MCF 10A (cell line): ENCODE results near the gene CLSTN2. TPM values are rescaled to one million over a fixed set of nuclear protein-coding genes. Genes with fewer than 3 reads are reported as not detected.

Experiments used
- BruUV-seq: library from RNA; stranded (reverse); fragments of 400-500 nt; replicated peaks from 2 replicates; lab custom pipeline; 2021; lab: Mats Ljungman, UMichigan
- CTCF ChIA-PET: fragments of 300-600 bp; sonication (Branson Sonifier 250); formaldehyde crosslinking; extraction: SDS; loops from one replicate; lab custom pipeline; 2021; ENCODE audit warnings: antibody characterized with exemption, inconsistent platforms; lab: Yijun Ruan, JAX
- POLR2A ChIA-PET: fragments of 300-600, 350-650 bp; sonication (Branson Sonifier 250); formaldehyde crosslinking; extraction: SDS; loops from one replicate; lab custom pipeline; 2020; ENCODE audit warnings: antibody characterized with exemption, inconsistent platforms; lab: Yijun Ruan, JAX
- DNase-seq: peaks from one replicate; pipeline ENCODE4 v3.0.0-alpha.2; 2018; ENCODE audit not compliant: unreplicated experiment
- H3K27ac Mint-ChIP-seq: one replicate; pipeline ENCODE4 v1.8.0; 2022; ENCODE audit warnings: mild to moderate bottlenecking, low read depth, mixed read lengths; ENCODE audit not compliant: unreplicated experiment
- H3K27me3 Mint-ChIP-seq: one replicate; pipeline ENCODE4 v1.8.0; 2022; ENCODE audit warnings: mixed read lengths; ENCODE audit not compliant: insufficient read depth, unreplicated experiment
- H3K36me3 Mint-ChIP-seq: one replicate; pipeline ENCODE4 v1.8.0; 2022; ENCODE audit warnings: mild to moderate bottlenecking, moderate library complexity, mixed read lengths; ENCODE audit not compliant: insufficient read depth, unreplicated experiment
- H3K4me1 Mint-ChIP-seq: one replicate; pipeline ENCODE4 v1.8.0; 2022; ENCODE audit warnings: mixed read lengths; ENCODE audit not compliant: insufficient read depth, unreplicated experiment
- H3K4me3 Mint-ChIP-seq: one replicate; pipeline ENCODE4 v1.8.0; 2022; ENCODE audit warnings: mild to moderate bottlenecking, moderate library complexity, mixed read lengths; ENCODE audit not compliant: unreplicated experiment
- H3K9me3 Mint-ChIP-seq: one replicate; pipeline ENCODE4 v1.8.0; 2022; ENCODE audit warnings: mixed read lengths; ENCODE audit not compliant: unreplicated experiment
- CTCF ChIP-seq: fragments of 200-600 bp; IDR thresholded peaks from one replicate; pipeline ENCODE4 v1.8.0; 2022; ENCODE audit warnings: antibody characterized with exemption, mild to moderate bottlenecking; ENCODE audit not compliant: unreplicated experiment
- intact Hi-C: fragments of 100-400 bp; cut with micrococcal nuclease; formaldehyde crosslinking; loops from 2 replicates; pipeline ENCODE4 v1.14.1; 2022
- total RNA-seq: library from RNA; stranded (reverse); gene quantifications from 2 replicates; pipeline ENCODE4 v1.2.3, GENCODE V29; 2022

Gene CLSTN2
- total RNA-seq, 1 experiment from 2014 or later = not detected

GRCh38 chr3:140290105-140290504 is 355.1 kb downstream of the CLSTN2 start:
- Mint-ChIP-seq H3K9me3 (no peaks in the 10 kb centered on the region), H3K27ac (no peak overlapping the region), H3K36me3 (peaks cover 6% of the 10 kb centered on the region), H3K4me1 (peaks cover 20% of the 10 kb centered on the region), H3K27me3 (peaks cover 21% of the 10 kb centered on the region), H3K4me3 (no peak overlapping the region)
- POLR2A ChIA-PET = no interaction called here
- intact Hi-C loops = no loop called here
- peak; percentile 6 for DNase-seq
- TF ChIP-seq CTCF = no peak
- BruUV-seq = no TSS peak
- CTCF ChIA-PET = no interaction called here

DNA sequence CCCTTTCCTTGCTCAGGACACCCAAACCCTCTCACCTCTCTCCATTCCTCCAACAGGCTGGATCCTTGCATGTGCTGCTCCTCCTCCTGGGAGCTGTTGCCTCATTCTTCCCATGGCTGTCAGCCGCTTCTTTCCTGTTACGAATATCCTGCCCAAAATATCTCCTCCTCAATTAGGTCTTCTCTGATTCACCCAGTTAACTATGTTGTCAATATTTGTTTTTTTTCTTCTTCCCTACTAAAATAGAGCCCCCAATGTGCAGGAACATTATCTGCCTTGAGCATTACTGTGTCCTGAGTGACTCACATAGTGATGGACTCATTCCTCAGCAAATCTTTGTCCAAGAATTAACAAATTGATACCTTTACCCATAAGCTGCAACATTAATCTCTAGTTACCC is 357.2 kb downstream of the CLSTN2 start:
- Mint-ChIP-seq H3K4me3 (no peak overlapping the region), H3K4me1 (peaks cover 20% of the 10 kb centered on the region), H3K27ac (peak overlapping the region; percentile 0), H3K36me3 (peaks cover 6% of the 10 kb centered on the region), H3K9me3 (no peaks in the 10 kb centered on the region), H3K27me3 (peaks cover under 1% of the 10 kb centered on the region)
- TF ChIP-seq CTCF = no peak
- BruUV-seq = no TSS peak
- ChIA-PET CTCF (interaction anchor here (0.6 to 1.1 kb wide), 4 partner anchors 26 to 383 kb away, joined by 3 to 4 read pairs (median 3); no protein-coding TSS in a partner anchor), POLR2A (interaction anchor here (1.6 kb wide), 1 partner anchor 26 kb away, joined by 3 read pairs; no protein-coding TSS in a partner anchor)
- peak; percentile 33 for DNase-seq
- intact Hi-C loops = no loop called here

DNA sequence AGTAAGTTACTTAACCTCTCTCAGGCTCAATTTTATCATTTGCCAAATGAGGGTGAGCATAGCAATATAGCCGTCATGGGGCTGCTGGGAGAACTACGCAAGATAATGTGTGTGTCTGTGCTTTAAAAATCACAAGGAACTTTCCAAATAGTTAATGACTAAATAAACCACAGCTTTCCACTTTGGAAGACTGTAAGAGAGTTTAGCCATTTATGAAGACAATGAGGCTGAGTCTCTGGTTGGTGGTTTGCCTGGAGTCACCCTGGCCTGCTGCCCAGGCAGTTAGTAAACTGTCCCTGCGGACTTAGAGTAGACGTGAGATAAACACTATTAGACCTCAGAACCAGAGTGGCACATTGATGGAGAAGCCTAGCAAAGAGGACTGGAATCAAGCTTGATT is 357.7 kb downstream of the CLSTN2 start:
- H3K4me3 Mint-ChIP-seq = no peak overlapping the region
- TF ChIP-seq CTCF = no peak
- no peaks in the 10 kb centered on the region for H3K9me3 Mint-ChIP-seq
- peaks cover 6% of the 10 kb centered on the region for H3K36me3 Mint-ChIP-seq
- ChIA-PET POLR2A (interaction anchor here (0.7 to 1.6 kb wide), 2 partner anchors 26 to 58 kb away, joined by 3 read pairs; no protein-coding TSS in a partner anchor), CTCF (interaction anchor here (0.6 to 0.7 kb wide), 3 partner anchors 60 to 383 kb away, joined by 3 to 4 read pairs (median 4); no protein-coding TSS in a partner anchor)
- peaks cover 20% of the 10 kb centered on the region for H3K4me1 Mint-ChIP-seq
- no TSS peak for BruUV-seq
- H3K27me3 Mint-ChIP-seq = no peaks in the 10 kb centered on the region
- intact Hi-C loops = no loop called here
- no peak overlapping the region for H3K27ac Mint-ChIP-seq
- DNase-seq = peak; percentile 77

GRCh38 chr3:140294058-140294457 is 359.1 kb downstream of the CLSTN2 start:
- no peak for DNase-seq
- BruUV-seq = no TSS peak
- ChIA-PET CTCF (interaction anchor here (0.6 kb wide), 1 partner anchor 12 kb away, joined by 3 read pairs; no protein-coding TSS in a partner anchor), POLR2A (interaction anchor here (0.5 kb wide), 1 partner anchor 150 kb away, joined by 3 read pairs; no protein-coding TSS in a partner anchor)
- Mint-ChIP-seq H3K4me1 (peaks cover 20% of the 10 kb centered on the region), H3K4me3 (no peak overlapping the region), H3K36me3 (peaks cover 6% of the 10 kb centered on the region), H3K27ac (no peak overlapping the region), H3K27me3 (no peaks in the 10 kb centered on the region), H3K9me3 (no peaks in the 10 kb centered on the region)
- intact Hi-C loops = no loop called here
- TF ChIP-seq CTCF = no peak
